C4-2B (cell line): ENCODE measurements around the gene MAGEA6.

Source experiments
- CTCF ChIP-seq: fragments of 450-650 bp; conservative IDR thresholded peaks from 2 replicates; pipeline ENCODE4 v1.5.1; 2017; ENCODE audit warnings: mild to moderate bottlenecking
- ZFX ChIP-seq: fragments of 450-650 bp; IDR thresholded peaks from 2 replicates; pipeline ENCODE4 v1.6.1; 2017

- TF ChIP-seq CTCF, result no peak
- TF ChIP-seq ZFX, result no peak
Measured at GRCh38 chrX:152738560-152738959, 30.9 kb downstream of the MAGEA6 start.
